Measurements from ENCODE around the gene TMPRSS4. TPM values are rescaled to one million over a fixed set of nuclear protein-coding genes. Genes with fewer than 3 reads are reported as not detected.

Gene TMPRSS4
- total RNA-seq, 1 experiment from 2014 or later, result not detected

DNA sequence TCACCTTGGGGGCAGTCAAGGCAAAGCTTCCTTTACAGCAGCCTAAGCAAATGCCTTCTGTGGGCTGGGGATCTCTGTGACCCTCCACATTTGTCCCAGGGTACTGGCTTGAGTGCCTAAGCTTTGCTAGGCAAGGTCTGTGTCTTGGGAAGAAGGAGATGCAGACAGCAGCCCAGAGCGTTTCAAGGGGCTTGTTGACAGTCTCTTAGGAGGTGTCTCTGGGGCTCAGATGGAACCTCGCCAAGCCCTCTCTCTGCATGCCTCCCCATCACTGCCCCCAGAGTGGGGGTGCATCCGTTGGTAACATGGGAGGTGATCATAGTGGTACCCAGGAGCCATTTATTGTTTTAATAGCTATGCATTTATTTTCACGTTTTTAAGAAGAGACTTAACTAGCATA is 29.1 kb upstream of the TMPRSS4 start:
- Histone ChIP-seq H3K79me2 (ENCODE audit: insufficient read depth, low read length) (no peaks in the 10 kb centered on the region), H3K18ac (ENCODE audit: insufficient read length, low read depth, low read length) (no peak overlapping the region), H2AFZ (ENCODE audit: low read length) (no peak overlapping the region), H3K9me3 (ENCODE audit: control insufficient read depth, low read depth, low read length) (no peaks in the 10 kb centered on the region), H3T11ph (ENCODE audit: low read length) (no peak overlapping the region), H3K79me1 (ENCODE audit: insufficient read depth, low read depth, low read length, poor library complexity, severe bottlenecking) (no peaks in the 10 kb centered on the region), H3K4me2 (ENCODE audit: insufficient read depth, insufficient read length, low read length) (no peak overlapping the region), H3K4ac (ENCODE audit: low read depth, low read length) (no peak overlapping the region), H4K91ac (ENCODE audit: insufficient read length, low read depth, low read length) (no peak overlapping the region), H4K5ac (ENCODE audit: insufficient read length, low read depth, low read length) (no peak overlapping the region), H3K9ac (ENCODE audit: extremely low read depth, insufficient read length, low read length) (no peak overlapping the region), H4K8ac (replicated peaks; ENCODE audit: insufficient read length, low read depth, low read length) (no peak overlapping the region), H3K56ac (ENCODE audit: insufficient read length, low read depth, low read length) (no peak overlapping the region), H4K20me1 (ENCODE audit: control insufficient read depth, insufficient read depth, insufficient read length) (no peaks in the 10 kb centered on the region), H3K23me2 (ENCODE audit: insufficient read length, low read depth, low read length, poor library complexity, severe bottlenecking) (no peaks in the 10 kb centered on the region), H3K4me1 (ENCODE audit: insufficient read depth, low read length) (no peaks in the 10 kb centered on the region), H3K27ac (ENCODE audit: insufficient read length, low read depth, low read length) (no peak overlapping the region), H2BK15ac (ENCODE audit: low read depth, low read length) (no peak overlapping the region), H2BK20ac (ENCODE audit: low read depth, low read length, poor library complexity, severe bottlenecking) (no peak overlapping the region), H3K27me3 (ENCODE audit: insufficient read depth, low read length) (no peaks in the 10 kb centered on the region), H2AK5ac (ENCODE audit: insufficient read length, low read length) (no peak overlapping the region), H2BK12ac (ENCODE audit: insufficient read length, low read depth, low read length) (no peak overlapping the region), H3K23ac (ENCODE audit: insufficient read length, low read depth, low read length) (no peak overlapping the region), H2BK120ac (ENCODE audit: low read depth, low read length, poor library complexity, severe bottlenecking) (no peak overlapping the region), H3K14ac (ENCODE audit: insufficient read depth, low read length) (no peak overlapping the region; the same call in 1 of the 2 replicates), H2BK5ac (ENCODE audit: insufficient read length, low read length) (no peak overlapping the region)
- Mint-ChIP-seq H3K4me1 (0 out of 4 replicates have a peak, but pooled peaks cover 0 to 5% of the 10 kb centered on the region in 2 experiments), H3K4me3 (no peak overlapping the region), H3K27me3 (ENCODE audit: low read depth) (peaks cover 10% of the 10 kb centered on the region), H3K9me3 (no peaks in the 10 kb centered on the region), H3K36me3 (ENCODE audit: insufficient read depth in 1 of 3, low read depth in 3 of 3) (no peaks in the 10 kb centered on the region), H3K27ac (no peak overlapping the region)
- WGBS (ENCODE audit: extremely low coverage, insufficient read length, low lambda C conversion rate), result no CpG with 5 or more reads among the region's 4 CpGs
- DNase-seq, result no peak
- TF ChIP-seq, protein P1, sequence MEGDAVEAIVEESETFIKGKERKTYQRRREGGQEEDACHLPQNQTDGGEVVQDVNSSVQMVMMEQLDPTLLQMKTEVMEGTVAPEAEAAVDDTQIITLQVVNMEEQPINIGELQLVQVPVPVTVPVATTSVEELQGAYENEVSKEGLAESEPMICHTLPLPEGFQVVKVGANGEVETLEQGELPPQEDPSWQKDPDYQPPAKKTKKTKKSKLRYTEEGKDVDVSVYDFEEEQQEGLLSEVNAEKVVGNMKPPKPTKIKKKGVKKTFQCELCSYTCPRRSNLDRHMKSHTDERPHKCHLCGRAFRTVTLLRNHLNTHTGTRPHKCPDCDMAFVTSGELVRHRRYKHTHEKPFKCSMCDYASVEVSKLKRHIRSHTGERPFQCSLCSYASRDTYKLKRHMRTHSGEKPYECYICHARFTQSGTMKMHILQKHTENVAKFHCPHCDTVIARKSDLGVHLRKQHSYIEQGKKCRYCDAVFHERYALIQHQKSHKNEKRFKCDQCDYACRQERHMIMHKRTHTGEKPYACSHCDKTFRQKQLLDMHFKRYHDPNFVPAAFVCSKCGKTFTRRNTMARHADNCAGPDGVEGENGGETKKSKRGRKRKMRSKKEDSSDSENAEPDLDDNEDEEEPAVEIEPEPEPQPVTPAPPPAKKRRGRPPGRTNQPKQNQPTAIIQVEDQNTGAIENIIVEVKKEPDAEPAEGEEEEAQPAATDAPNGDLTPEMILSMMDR (conservative IDR thresholded peaks at IDR 0.05), result no peak
